ENCODE data around the gene RNF19B. TPM values are rescaled to one million over a fixed set of nuclear protein-coding genes. Genes with fewer than 3 reads are reported as not detected.

RNF19B gene
- total RNA-seq, 1 experiment from 2014 or later, result 15.0 TPM

DNA sequence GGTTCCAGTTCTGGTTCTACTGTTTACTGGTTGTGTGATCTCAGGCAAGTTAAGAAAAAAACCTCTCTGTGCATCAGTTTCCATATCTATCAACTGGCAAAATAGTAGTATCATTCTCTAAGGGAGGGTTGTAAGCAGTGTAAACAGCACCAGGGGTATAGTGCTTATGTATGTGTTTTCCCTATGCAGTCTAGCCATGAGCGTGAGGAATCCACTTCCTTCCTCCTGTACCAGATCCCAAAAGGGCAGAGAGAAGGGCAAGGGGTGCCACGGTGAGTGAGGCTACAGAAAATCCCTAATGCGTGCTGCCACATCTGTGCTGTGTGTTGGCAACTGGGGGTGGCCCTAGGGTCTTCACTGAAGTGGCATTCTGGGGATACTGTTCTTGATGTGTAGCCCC is 18.4 kb upstream of the RNF19B start:
- Histone ChIP-seq H3K9ac (ENCODE audit: extremely low read depth, insufficient read length, low read length) (no peak overlapping the region), H3T11ph (ENCODE audit: low read length) (no peak overlapping the region), H3K4ac (ENCODE audit: low read depth, low read length) (no peak overlapping the region), H3K79me1 (ENCODE audit: insufficient read depth, low read depth, low read length, poor library complexity, severe bottlenecking) (no peaks in the 10 kb centered on the region), H3K23ac (ENCODE audit: insufficient read length, low read depth, low read length) (no peak overlapping the region), H3K4me1 (ENCODE audit: insufficient read depth, low read length) (peaks cover 11% of the 10 kb centered on the region; the same call in 1 of the 2 replicates), H3K27me3 (ENCODE audit: insufficient read depth, low read length) (no peaks in the 10 kb centered on the region), H4K20me1 (ENCODE audit: control insufficient read depth, insufficient read depth, insufficient read length) (no peaks in the 10 kb centered on the region), H2BK120ac (ENCODE audit: low read depth, low read length, poor library complexity, severe bottlenecking) (no peak overlapping the region), H2BK20ac (ENCODE audit: low read depth, low read length, poor library complexity, severe bottlenecking) (no peak overlapping the region), H3K23me2 (ENCODE audit: insufficient read length, low read depth, low read length, poor library complexity, severe bottlenecking) (no peaks in the 10 kb centered on the region), H2AK5ac (ENCODE audit: insufficient read length, low read length) (no peak overlapping the region), H3K79me2 (ENCODE audit: insufficient read depth, low read length) (no peaks in the 10 kb centered on the region), H2BK5ac (ENCODE audit: insufficient read length, low read length) (no peak overlapping the region), H3K56ac (ENCODE audit: insufficient read length, low read depth, low read length) (no peak overlapping the region), H3K27ac (ENCODE audit: insufficient read length, low read depth, low read length) (no peak overlapping the region), H2AFZ (ENCODE audit: low read length) (no peak overlapping the region), H4K5ac (ENCODE audit: insufficient read length, low read depth, low read length) (no peak overlapping the region), H3K4me2 (ENCODE audit: insufficient read depth, insufficient read length, low read length) (no peak overlapping the region), H3K9me3 (ENCODE audit: control insufficient read depth, low read depth, low read length) (no peaks in the 10 kb centered on the region), H4K8ac (replicated peaks; ENCODE audit: insufficient read length, low read depth, low read length) (no peak overlapping the region), H2BK12ac (ENCODE audit: insufficient read length, low read depth, low read length) (no peak overlapping the region), H2BK15ac (ENCODE audit: low read depth, low read length) (no peak overlapping the region), H4K91ac (ENCODE audit: insufficient read length, low read depth, low read length) (no peak overlapping the region), H3K14ac (ENCODE audit: insufficient read depth, low read length) (no peak overlapping the region), H3K18ac (ENCODE audit: insufficient read length, low read depth, low read length) (no peak overlapping the region)
- Mint-ChIP-seq H3K36me3 (ENCODE audit: insufficient read depth in 1 of 3, low read depth in 3 of 3) (no peaks in the 10 kb centered on the region; a peak in 1 of 7 replicates), H3K4me1 (peaks cover 36 to 39% of the 10 kb centered on the region in 2 experiments), H3K4me3 (no peak overlapping the region), H3K27ac (no peak overlapping the region), H3K27me3 (ENCODE audit: low read depth) (peaks cover 31% of the 10 kb centered on the region), H3K9me3 (peaks cover 0 to 2% of the 10 kb centered on the region in 2 experiments; a peak in 2 of 5 replicates)
- TF ChIP-seq, protein P1, sequence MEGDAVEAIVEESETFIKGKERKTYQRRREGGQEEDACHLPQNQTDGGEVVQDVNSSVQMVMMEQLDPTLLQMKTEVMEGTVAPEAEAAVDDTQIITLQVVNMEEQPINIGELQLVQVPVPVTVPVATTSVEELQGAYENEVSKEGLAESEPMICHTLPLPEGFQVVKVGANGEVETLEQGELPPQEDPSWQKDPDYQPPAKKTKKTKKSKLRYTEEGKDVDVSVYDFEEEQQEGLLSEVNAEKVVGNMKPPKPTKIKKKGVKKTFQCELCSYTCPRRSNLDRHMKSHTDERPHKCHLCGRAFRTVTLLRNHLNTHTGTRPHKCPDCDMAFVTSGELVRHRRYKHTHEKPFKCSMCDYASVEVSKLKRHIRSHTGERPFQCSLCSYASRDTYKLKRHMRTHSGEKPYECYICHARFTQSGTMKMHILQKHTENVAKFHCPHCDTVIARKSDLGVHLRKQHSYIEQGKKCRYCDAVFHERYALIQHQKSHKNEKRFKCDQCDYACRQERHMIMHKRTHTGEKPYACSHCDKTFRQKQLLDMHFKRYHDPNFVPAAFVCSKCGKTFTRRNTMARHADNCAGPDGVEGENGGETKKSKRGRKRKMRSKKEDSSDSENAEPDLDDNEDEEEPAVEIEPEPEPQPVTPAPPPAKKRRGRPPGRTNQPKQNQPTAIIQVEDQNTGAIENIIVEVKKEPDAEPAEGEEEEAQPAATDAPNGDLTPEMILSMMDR (conservative IDR thresholded peaks at IDR 0.05), result no peak
- no CpG with 5 or more reads among the region's 3 CpGs for WGBS (ENCODE audit: extremely low coverage, insufficient read length, low lambda C conversion rate)
- DNase-seq, result no peak

All from H9 (cell line).